ENCODE results near the gene NMRK1.

- TF ChIP-seq, protein P1, sequence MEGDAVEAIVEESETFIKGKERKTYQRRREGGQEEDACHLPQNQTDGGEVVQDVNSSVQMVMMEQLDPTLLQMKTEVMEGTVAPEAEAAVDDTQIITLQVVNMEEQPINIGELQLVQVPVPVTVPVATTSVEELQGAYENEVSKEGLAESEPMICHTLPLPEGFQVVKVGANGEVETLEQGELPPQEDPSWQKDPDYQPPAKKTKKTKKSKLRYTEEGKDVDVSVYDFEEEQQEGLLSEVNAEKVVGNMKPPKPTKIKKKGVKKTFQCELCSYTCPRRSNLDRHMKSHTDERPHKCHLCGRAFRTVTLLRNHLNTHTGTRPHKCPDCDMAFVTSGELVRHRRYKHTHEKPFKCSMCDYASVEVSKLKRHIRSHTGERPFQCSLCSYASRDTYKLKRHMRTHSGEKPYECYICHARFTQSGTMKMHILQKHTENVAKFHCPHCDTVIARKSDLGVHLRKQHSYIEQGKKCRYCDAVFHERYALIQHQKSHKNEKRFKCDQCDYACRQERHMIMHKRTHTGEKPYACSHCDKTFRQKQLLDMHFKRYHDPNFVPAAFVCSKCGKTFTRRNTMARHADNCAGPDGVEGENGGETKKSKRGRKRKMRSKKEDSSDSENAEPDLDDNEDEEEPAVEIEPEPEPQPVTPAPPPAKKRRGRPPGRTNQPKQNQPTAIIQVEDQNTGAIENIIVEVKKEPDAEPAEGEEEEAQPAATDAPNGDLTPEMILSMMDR (conservative IDR thresholded peaks at IDR 0.05; ENCODE audit: low read depth, low read length): no peak
- no peak for TF ChIP-seq EZH2 (IDR thresholded peaks at IDR 0.05; ENCODE audit: low read length, unreplicated experiment)
- TF ChIP-seq EZH2phosphoT487 (IDR thresholded peaks at IDR 0.05; ENCODE audit: borderline replicate concordance, low read length): no peak
Observed at GRCh38 chr9:75039009-75039408, 48.9 kb downstream of the NMRK1 start.
